RCC 7860 (cell line): ENCODE results near the gene AGTRAP.

Experiments used
- DNase-seq: peaks from one replicate; pipeline ENCODE4 v3.0.0-alpha.2; 2015; ENCODE audit warnings: low spot score
- FAIRE-seq: peaks from 2 replicates; lab custom pipeline; 2012; peaks lifted over from hg19 to GRCh38; lab: Jason Lieb, UNC

Gene AGTRAP

GRCh38 chr1:11705596-11705995 lies 30.3 kb upstream of the AGTRAP start:
- FAIRE-seq (no peak), DNase-seq (no peak)

GRCh38 chr1:11706292-11706691 lies 29.6 kb upstream of the AGTRAP start:
- FAIRE-seq: no peak

GRCh38 chr1:11707621-11708276 lies 28.2 kb upstream of the AGTRAP start:
- DNase-seq (no peak), FAIRE-seq (no peak)

More at GRCh38 chr1:11706292-11706691, 29.6 kb upstream of the AGTRAP start:
- no peak for DNase-seq

GRCh38 chr1:11708554-11709350 lies 27.2 kb upstream of the AGTRAP start:
- FAIRE-seq (no peak), DNase-seq (peak; percentile 33)

- no peak for FAIRE-seq
Observed at GRCh38 chr1:11711490-11711889, 24.4 kb upstream of the AGTRAP start.

GRCh38 chr1:11712285-11712684 lies 23.7 kb upstream of the AGTRAP start:
- DNase-seq: no peak
- FAIRE-seq: no peak

More at GRCh38 chr1:11711490-11711889, 24.4 kb upstream of the AGTRAP start:
- DNase-seq: no peak

- DNase-seq (no peak), FAIRE-seq (no peak)
Observed at GRCh38 chr1:11713095-11713494, 22.8 kb upstream of the AGTRAP start.

- FAIRE-seq (no peak), DNase-seq (no peak)
Observed at GRCh38 chr1:11714831-11715575, 20.9 kb upstream of the AGTRAP start.

- DNase-seq: peak; percentile 33
- FAIRE-seq: no peak
Observed at GRCh38 chr1:11719313-11720032, 16.5 kb upstream of the AGTRAP start.

GRCh38 chr1:11720033-11720376 lies 15.9 kb upstream of the AGTRAP start:
- DNase-seq (no peak), FAIRE-seq (no peak)

- DNase-seq: no peak
- no peak for FAIRE-seq
Observed at GRCh38 chr1:11720525-11720924, 15.4 kb upstream of the AGTRAP start.

- FAIRE-seq (no peak), DNase-seq (no peak)
Observed at GRCh38 chr1:11721311-11721710, 14.6 kb upstream of the AGTRAP start.

- DNase-seq (no peak), FAIRE-seq (no peak)
Observed at GRCh38 chr1:11722538-11722937, 13.4 kb upstream of the AGTRAP start.

- no peak for FAIRE-seq
Observed at GRCh38 chr1:11725616-11726015, 10.3 kb upstream of the AGTRAP start.

GRCh38 chr1:11727119-11727518 lies 8.8 kb upstream of the AGTRAP start:
- no peak for FAIRE-seq
- no peak for DNase-seq

More at GRCh38 chr1:11725616-11726015, 10.3 kb upstream of the AGTRAP start:
- no peak for DNase-seq

- DNase-seq (peak; percentile 28), FAIRE-seq (no peak)
Observed at GRCh38 chr1:11728126-11728806, 7.7 kb upstream of the AGTRAP start.

GRCh38 chr1:11729155-11729497 lies 6.8 kb upstream of the AGTRAP start:
- FAIRE-seq: no peak
- no peak for DNase-seq

GRCh38 chr1:11729498-11730428 lies 6.2 kb upstream of the AGTRAP start:
- FAIRE-seq (peak; percentile 94), DNase-seq (peak; percentile 98)

GRCh38 chr1:11730429-11730891 lies 5.5 kb upstream of the AGTRAP start:
- FAIRE-seq (no peak), DNase-seq (no peak)
